Colonic mucosa (tissue), 4 donors: ENCODE data around the gene CMIP. TPM values are rescaled to one million over a fixed set of nuclear protein-coding genes. Genes with fewer than 3 reads are reported as not detected.
A peak's percentile ranks its signal among the peaks of the same experiment; 100 is the strongest.
"Not testable (repeated sequence)": the region's sequence is repeated elsewhere in the genome, so short reads cannot be mapped to it uniquely, and the experiment has no call there.

ENCODE experiments used
- DNase-seq: peaks from one replicate; pipeline ENCODE4 v3.0.0-alpha.2; 2020
- H3K27ac ChIP-seq: fragments of 200-600 bp; one replicate; pipeline ENCODE4 v1.8.0; 2021
- H3K27me3 ChIP-seq: fragments of 200-600 bp; one replicate; pipeline ENCODE4 v1.8.0; 2021
- H3K36me3 ChIP-seq: fragments of 200-600 bp; one replicate; pipeline ENCODE4 v1.8.0; 2021
- H3K4me1 ChIP-seq: fragments of 200-600 bp; one replicate; pipeline ENCODE4 v1.8.0; 2021; ENCODE audit warnings: mild to moderate bottlenecking
- H3K4me3 ChIP-seq: fragments of 200-600 bp; one replicate; pipeline ENCODE4 v1.8.0; 2021
- H3K9ac ChIP-seq, 2 donors: one replicate each; pipeline ENCODE4 v1.7.0; 2013; ENCODE audit warnings: control low read depth in 2 of 2, low read depth in 2 of 2, low read length in 2 of 2
- H3K9me3 ChIP-seq: fragments of 200-600 bp; one replicate; pipeline ENCODE4 v1.8.0; 2021
- intact Hi-C: fragments of 100-400 bp; cut with DNase I; formaldehyde crosslinking; loops from one replicate; pipeline ENCODE4 v1.14.1; 2022
- total RNA-seq, 2 donors: library from RNA; stranded (reverse); fragmentation: NEBNext Ultra II Directional in 1 of 2; extraction: Animal tissue kit (Norgen Biotek cat#: 25700) in 1 of 2; gene quantifications; one replicate each; pipeline ENCODE4 v1.2.1, GENCODE V29; 2021
- TF ChIP-seq, protein P1 (sequence below): fragments of 200-600 bp; IDR thresholded peaks from one replicate; pipeline ENCODE4 v1.8.0; 2022; ENCODE audit warnings: antibody characterized with exemption, mild to moderate bottlenecking
- donor health status: healthy.
- donor health status: DM: no; HTN: no; CAD: no.
- donor health status: DM: no; HTN: no; CAD: no.

CMIP gene
- total RNA-seq, 2 donors from 2014 or later, result 83.4 to 107 TPM

DNA sequence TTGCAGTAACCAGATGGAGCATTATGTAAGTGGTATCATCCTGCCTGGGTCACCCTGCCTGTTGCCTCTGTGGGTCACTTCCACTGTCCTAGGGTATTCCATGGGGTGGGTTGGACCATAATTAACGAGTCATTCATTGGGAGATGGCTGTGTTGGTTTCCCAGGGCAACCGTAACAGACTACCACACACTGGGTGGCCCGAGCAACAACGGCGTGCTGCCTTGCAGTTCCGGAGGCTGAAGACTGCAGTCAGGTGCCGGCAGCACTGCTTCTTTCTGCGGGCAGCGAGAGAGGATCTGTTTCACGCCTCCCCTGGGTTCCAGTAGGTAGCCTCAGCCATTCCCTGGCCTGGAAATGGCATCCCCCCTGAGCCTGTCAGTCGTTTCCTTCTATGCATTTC lies 28.9 kb upstream of the CMIP start:
- Histone ChIP-seq H3K9ac (no peak overlapping the region), H3K36me3 (no peaks in the 10 kb centered on the region), H3K4me3 (no peak overlapping the region), H3K4me1 (no peaks in the 10 kb centered on the region), H3K27ac (no peak overlapping the region), H3K9me3 (no peaks in the 10 kb centered on the region), H3K27me3 (no peaks in the 10 kb centered on the region)
- TF ChIP-seq, protein P1, sequence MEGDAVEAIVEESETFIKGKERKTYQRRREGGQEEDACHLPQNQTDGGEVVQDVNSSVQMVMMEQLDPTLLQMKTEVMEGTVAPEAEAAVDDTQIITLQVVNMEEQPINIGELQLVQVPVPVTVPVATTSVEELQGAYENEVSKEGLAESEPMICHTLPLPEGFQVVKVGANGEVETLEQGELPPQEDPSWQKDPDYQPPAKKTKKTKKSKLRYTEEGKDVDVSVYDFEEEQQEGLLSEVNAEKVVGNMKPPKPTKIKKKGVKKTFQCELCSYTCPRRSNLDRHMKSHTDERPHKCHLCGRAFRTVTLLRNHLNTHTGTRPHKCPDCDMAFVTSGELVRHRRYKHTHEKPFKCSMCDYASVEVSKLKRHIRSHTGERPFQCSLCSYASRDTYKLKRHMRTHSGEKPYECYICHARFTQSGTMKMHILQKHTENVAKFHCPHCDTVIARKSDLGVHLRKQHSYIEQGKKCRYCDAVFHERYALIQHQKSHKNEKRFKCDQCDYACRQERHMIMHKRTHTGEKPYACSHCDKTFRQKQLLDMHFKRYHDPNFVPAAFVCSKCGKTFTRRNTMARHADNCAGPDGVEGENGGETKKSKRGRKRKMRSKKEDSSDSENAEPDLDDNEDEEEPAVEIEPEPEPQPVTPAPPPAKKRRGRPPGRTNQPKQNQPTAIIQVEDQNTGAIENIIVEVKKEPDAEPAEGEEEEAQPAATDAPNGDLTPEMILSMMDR, result no peak
- DNase-seq, result no peak
- intact Hi-C loops, result no loop called here

DNA sequence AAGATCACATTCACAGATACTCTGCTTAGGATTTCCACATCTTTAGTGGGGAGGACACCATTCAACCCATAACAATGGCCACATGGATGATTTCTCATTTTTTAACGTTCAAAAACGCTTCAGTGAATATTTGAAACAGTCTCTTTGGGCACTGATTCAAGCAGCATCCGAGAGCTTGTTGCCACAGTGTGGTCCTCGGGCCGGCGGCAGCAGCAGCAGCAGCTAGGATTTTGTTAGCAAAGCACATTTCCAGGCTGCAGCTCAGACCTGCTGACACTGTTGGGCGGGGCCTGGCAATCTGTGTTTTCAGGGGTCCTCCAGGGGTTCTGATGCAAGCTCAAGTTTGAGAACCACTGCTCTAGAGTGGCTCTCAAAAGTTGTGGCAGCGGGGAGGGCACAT lies 27.9 kb upstream of the CMIP start:
- Histone ChIP-seq H3K36me3 (no peaks in the 10 kb centered on the region), H3K27me3 (no peaks in the 10 kb centered on the region), H3K4me3 (no peak overlapping the region), H3K9ac (no peak overlapping the region), H3K27ac (no peak overlapping the region), H3K9me3 (no peaks in the 10 kb centered on the region), H3K4me1 (no peaks in the 10 kb centered on the region)
- TF ChIP-seq, protein P1, result no peak
- intact Hi-C loops, result no loop called here
- DNase-seq, result no peak

DNA sequence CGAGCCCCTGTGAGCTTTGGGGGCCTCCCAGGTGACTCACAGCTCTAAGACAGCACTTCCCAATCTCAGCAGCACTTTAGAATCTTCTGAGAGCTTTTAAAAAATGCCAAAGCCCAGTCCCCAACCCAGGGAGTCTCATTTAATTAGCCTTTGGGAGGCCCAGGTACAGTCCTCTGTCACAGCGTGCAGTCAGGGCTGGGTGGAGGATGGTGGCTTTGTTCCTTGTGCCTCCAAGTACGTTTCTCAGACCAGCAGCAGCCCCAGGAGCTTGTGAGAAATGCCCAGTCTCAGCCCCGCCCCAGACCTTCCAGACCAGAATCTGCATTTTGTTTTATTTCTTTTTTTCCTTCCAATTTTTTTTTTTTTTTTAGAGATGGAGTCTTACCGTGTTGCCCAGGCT lies 27.4 kb upstream of the CMIP start:
- Histone ChIP-seq H3K27ac (no peak overlapping the region), H3K4me1 (no peaks in the 10 kb centered on the region), H3K36me3 (no peaks in the 10 kb centered on the region), H3K27me3 (no peaks in the 10 kb centered on the region), H3K4me3 (no peak overlapping the region), H3K9me3 (no peaks in the 10 kb centered on the region), H3K9ac (no peak overlapping the region)
- TF ChIP-seq, protein P1, result no peak
- DNase-seq, result no peak
- intact Hi-C loops, result no loop called here

DNA sequence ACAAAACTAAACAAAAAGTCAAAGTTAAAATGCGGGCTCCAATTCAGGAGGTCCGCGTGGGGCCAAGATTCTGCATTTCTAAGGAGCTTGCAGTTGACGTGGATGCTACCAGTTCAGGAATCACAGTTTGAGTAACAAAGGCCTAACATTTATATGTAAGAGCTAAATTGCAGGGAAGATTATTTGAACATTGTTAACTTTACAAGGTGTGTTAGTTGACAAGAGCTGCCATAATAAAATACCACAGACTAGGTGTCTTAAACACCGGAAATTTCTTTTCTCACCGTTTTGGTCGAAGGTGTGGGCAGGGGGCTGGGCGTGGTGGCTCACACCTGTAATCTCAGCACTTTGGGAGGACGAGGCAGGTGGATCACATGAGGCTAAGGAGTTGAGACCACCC lies 24.8 kb upstream of the CMIP start:
- no peak for DNase-seq
- Histone ChIP-seq H3K36me3 (no peaks in the 10 kb centered on the region), H3K27ac (no peak overlapping the region), H3K4me3 (no peak overlapping the region), H3K9me3 (no peaks in the 10 kb centered on the region), H3K4me1 (no peaks in the 10 kb centered on the region), H3K9ac (no peak overlapping the region), H3K27me3 (no peaks in the 10 kb centered on the region)
- intact Hi-C loops, result no loop called here
- TF ChIP-seq, protein P1, result no peak

DNA sequence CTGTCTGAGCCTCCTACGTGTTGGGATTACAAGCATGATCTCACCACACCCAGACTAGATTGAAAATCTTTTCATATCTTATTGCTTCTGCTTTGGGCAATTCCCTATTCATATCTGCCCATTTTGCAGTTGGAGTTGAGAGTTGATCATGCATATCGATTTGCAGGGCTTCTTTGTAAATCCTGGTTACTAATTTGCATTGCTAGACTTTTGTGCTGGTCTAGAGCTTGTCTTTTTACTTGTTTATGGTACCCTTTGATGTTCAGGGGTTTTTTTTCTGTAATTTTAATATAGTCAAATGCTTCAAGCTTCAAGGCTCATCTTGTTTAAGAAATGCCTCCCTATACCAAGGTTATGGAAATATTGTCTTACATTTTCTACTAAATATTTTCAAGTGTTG lies 23.5 kb upstream of the CMIP start:
- intact Hi-C loops, result no loop called here
- no peaks in the 10 kb centered on the region for H3K4me1 ChIP-seq
- H3K27ac ChIP-seq, result no peak overlapping the region
- no peaks in the 10 kb centered on the region for H3K36me3 ChIP-seq
- no peak for DNase-seq
- H3K4me3 ChIP-seq, result no peak overlapping the region
- no peak overlapping the region for H3K9ac ChIP-seq
- TF ChIP-seq, protein P1, result no peak
- no peaks in the 10 kb centered on the region for H3K9me3 ChIP-seq
- no peaks in the 10 kb centered on the region for H3K27me3 ChIP-seq

DNA sequence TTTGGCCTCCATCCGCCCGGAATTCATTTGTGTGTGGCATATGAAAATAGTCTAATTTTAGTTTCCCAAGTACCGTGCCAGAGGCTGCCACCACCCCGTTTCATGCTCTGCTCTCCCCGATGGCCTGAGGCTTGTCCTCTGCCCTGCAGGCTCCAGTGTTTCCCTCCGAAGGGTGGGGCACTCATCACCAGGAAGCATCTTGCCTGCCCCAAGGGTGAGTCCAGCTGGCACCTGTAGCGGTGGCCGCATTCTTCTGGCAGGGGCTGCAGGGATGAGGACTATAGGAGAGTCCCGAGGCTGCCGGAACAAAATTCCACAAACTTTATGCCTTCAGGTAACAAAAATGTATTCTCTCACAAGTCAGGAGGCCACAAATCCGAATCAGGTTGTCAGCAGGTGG lies 23.1 kb upstream of the CMIP start:
- Histone ChIP-seq H3K36me3 (no peaks in the 10 kb centered on the region), H3K4me3 (no peak overlapping the region), H3K4me1 (no peaks in the 10 kb centered on the region), H3K9me3 (no peaks in the 10 kb centered on the region), H3K27ac (no peak overlapping the region), H3K9ac (no peak overlapping the region), H3K27me3 (no peaks in the 10 kb centered on the region)
- peak; percentile 58 for DNase-seq
- TF ChIP-seq, protein P1, result no peak
- intact Hi-C loops, result no loop called here

DNA sequence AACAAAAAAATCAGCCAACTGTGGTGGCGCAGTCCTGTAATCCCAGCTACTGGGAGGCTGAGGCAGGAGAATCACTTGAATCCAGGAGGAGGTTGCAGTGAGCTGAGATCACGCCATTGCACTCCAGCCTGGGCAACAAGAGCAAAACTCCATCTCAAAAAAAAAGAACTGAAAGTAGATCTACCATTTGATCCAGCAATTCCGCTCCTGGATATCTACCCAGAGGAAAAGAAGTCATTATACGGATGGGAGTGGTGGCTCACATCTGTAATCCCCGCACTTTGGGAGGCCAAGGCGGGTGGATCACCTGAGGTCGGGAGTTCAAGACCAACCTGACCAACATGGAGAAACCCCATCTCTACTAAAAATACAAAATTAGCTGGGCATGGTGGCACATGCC lies 22.5 kb upstream of the CMIP start:
- H3K4me3 ChIP-seq, H3K27me3 ChIP-seq, H3K4me1 ChIP-seq, intact Hi-C loops, H3K9ac ChIP-seq, DNase-seq, H3K36me3 ChIP-seq, H3K9me3 ChIP-seq, H3K27ac ChIP-seq: not testable (repeated sequence)
